WI38 (cell line): ENCODE data around the gene NFIX.

Experiments used
- H3K4me3 ChIP-seq: 2 replicates; pipeline ENCODE4 v1.5.1; 2011; ENCODE audit warnings: low read depth, mild to moderate bottlenecking, control low read depth, low read length
- CTCF ChIP-seq: IDR thresholded peaks from 2 replicates; pipeline ENCODE4 v1.5.1; 2012; ENCODE audit warnings: low read depth, mild to moderate bottlenecking, control low read depth, low read length

NFIX gene

GRCh38 chr19:13128583-13128982, 133.3 kb downstream of the NFIX start:
- H3K4me3 ChIP-seq = no peak overlapping the region
- no peak for TF ChIP-seq CTCF

- H3K4me3 ChIP-seq = no peak overlapping the region
- no peak for TF ChIP-seq CTCF
Observed at GRCh38 chr19:13129384-13129783, 134.1 kb downstream of the NFIX start.

- TF ChIP-seq CTCF = no peak
- H3K4me3 ChIP-seq = no peak overlapping the region
Observed at GRCh38 chr19:13130886-13131490, 135.7 kb downstream of the NFIX start.

GRCh38 chr19:13132471-13133180, 137.4 kb downstream of the NFIX start:
- no peak overlapping the region for H3K4me3 ChIP-seq
- no peak for TF ChIP-seq CTCF

- no peak overlapping the region for H3K4me3 ChIP-seq
- TF ChIP-seq CTCF = no peak
Observed at GRCh38 chr19:13133241-13133870, 138.1 kb downstream of the NFIX start.

GRCh38 chr19:13134626-13135025, 139.4 kb downstream of the NFIX start:
- H3K4me3 ChIP-seq = no peak overlapping the region
- TF ChIP-seq CTCF = no peak
